ENCODE measurements around the gene BIRC3.

DNA sequence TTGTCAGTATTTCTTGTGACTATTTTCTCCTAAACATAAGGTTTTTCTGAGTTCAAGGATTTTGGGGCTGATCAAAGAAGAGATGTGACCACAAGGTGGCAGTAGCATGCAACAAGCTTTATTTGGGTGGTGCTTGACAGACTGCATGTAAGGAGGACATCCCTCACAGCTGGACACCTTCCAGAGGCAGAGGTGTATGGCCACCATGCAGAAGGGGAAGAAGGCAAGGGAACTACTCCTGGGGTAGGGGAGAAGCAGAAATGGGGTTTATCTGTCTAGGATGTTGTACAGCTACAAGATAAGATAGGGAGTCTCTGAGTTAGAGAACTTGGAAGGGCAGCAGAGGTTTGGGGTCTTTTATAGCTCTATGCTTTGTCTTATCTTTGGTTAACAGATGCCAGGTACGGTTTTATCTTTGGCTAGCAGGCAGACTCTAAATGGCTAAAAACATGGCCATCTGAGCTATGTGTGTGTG lies 24.6 kb downstream of the BIRC3 start:
- TF ChIP-seq EP300 (IDR thresholded peaks at IDR 0.05) (no peak), JUNB (IDR thresholded peaks at IDR 0.05) (no peak), NFE2L2 (conservative IDR thresholded peaks at IDR 0.05; ENCODE audit: low read length) (no peak), SMC3 (IDR thresholded peaks at IDR 0.05) (peak; percentile 81), RFX5 (IDR thresholded peaks at IDR 0.05) (no peak), KDM1A (IDR thresholded peaks at IDR 0.05; ENCODE audit: low read depth) (no peak)
- TF ChIP-seq, protein P1, sequence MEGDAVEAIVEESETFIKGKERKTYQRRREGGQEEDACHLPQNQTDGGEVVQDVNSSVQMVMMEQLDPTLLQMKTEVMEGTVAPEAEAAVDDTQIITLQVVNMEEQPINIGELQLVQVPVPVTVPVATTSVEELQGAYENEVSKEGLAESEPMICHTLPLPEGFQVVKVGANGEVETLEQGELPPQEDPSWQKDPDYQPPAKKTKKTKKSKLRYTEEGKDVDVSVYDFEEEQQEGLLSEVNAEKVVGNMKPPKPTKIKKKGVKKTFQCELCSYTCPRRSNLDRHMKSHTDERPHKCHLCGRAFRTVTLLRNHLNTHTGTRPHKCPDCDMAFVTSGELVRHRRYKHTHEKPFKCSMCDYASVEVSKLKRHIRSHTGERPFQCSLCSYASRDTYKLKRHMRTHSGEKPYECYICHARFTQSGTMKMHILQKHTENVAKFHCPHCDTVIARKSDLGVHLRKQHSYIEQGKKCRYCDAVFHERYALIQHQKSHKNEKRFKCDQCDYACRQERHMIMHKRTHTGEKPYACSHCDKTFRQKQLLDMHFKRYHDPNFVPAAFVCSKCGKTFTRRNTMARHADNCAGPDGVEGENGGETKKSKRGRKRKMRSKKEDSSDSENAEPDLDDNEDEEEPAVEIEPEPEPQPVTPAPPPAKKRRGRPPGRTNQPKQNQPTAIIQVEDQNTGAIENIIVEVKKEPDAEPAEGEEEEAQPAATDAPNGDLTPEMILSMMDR (IDR thresholded peaks at IDR 0.05), result peak; percentile 79
- TF ChIP-seq, protein P2, sequence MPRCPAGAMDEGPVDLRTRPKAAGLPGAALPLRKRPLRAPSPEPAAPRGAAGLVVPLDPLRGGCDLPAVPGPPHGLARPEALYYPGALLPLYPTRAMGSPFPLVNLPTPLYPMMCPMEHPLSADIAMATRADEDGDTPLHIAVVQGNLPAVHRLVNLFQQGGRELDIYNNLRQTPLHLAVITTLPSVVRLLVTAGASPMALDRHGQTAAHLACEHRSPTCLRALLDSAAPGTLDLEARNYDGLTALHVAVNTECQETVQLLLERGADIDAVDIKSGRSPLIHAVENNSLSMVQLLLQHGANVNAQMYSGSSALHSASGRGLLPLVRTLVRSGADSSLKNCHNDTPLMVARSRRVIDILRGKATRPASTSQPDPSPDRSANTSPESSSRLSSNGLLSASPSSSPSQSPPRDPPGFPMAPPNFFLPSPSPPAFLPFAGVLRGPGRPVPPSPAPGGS (IDR thresholded peaks at IDR 0.05), result no peak
